Fibroblast of mammary gland (primary cell): Measurements from ENCODE around the gene RASGEF1C.
"Not testable (repeated sequence)": the region's sequence is repeated elsewhere in the genome, so short reads cannot be mapped to it uniquely, and the experiment has no call there.

ENCODE experiments used
- DNase-seq: peaks from one replicate; pipeline ENCODE4 v3.0.0-alpha.2; 2010; ENCODE audit warnings: low read depth
- H3K4me3 ChIP-seq: 2 replicates; pipeline ENCODE4 v1.5.1; 2011; ENCODE audit warnings: low read depth, mild to moderate bottlenecking, low read length, moderate library complexity; ENCODE audit not compliant: control insufficient read depth
- TF ChIP-seq, protein P1 (sequence below): conservative IDR thresholded peaks from 2 replicates; pipeline ENCODE4 v1.5.1; 2011; ENCODE audit warnings: low read depth, low read length, inconsistent platforms; ENCODE audit not compliant: control insufficient read depth, insufficient read depth

RASGEF1C gene

DNA sequence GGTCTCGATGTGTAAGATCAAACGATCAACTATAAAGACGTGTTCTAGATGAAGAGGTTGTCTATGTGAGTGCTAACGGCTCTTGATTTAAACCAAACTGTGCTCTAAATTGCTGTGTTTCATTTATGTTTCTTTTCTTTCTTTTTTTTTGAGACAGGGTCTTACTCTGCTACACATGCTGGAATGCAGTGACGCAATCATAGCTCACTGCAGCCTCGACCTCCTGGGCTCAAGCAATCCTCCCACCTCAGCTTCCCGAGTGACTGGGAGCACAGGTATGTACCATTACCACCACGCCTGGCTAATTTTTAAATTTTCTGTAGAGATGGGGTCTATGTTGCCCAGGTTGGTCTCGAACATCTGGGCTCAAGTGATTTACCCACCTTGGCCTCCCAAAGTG is 113.5 kb downstream of the RASGEF1C start:
- DNase-seq = no peak
- H3K4me3 ChIP-seq = no peak overlapping the region
- TF ChIP-seq, protein P1, sequence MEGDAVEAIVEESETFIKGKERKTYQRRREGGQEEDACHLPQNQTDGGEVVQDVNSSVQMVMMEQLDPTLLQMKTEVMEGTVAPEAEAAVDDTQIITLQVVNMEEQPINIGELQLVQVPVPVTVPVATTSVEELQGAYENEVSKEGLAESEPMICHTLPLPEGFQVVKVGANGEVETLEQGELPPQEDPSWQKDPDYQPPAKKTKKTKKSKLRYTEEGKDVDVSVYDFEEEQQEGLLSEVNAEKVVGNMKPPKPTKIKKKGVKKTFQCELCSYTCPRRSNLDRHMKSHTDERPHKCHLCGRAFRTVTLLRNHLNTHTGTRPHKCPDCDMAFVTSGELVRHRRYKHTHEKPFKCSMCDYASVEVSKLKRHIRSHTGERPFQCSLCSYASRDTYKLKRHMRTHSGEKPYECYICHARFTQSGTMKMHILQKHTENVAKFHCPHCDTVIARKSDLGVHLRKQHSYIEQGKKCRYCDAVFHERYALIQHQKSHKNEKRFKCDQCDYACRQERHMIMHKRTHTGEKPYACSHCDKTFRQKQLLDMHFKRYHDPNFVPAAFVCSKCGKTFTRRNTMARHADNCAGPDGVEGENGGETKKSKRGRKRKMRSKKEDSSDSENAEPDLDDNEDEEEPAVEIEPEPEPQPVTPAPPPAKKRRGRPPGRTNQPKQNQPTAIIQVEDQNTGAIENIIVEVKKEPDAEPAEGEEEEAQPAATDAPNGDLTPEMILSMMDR = no peak

DNA sequence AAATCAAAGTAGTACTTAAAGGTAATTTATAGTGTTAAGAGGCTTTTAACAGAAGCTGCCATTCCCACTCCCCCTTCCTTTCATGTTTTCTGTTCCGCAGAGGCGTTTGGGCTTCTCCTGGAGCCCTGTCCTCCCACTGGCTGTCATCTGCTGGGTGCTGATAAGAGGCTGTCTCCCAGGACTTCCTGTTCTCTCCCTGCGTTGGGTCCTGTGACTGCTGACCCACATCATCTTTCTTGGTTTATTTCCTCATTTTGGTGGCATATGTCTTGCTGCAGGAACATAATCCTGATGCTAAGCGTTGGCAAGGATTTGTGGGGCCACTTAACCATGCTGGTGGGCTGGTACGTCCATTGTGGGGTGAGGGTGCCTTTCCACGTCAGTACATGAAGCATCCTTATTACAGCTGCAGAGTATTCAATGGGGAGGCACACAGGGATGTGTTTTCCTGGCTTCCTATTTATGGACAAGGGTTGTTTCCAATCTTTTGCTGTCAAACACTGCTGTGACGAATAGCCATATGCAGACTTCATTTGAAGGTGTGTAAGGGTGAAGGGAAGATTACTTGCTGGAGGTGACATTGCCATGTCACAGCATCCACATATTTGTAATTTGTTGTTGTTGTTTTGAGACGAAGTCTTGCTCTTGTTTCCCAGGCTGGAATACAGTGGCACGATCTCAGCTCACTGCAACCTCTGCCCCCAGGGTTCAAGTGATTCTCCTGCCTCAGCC is 115.2 kb downstream of the RASGEF1C start:
- no peak for DNase-seq
- TF ChIP-seq, protein P1 = no peak
- H3K4me3 ChIP-seq = no peak overlapping the region

DNA sequence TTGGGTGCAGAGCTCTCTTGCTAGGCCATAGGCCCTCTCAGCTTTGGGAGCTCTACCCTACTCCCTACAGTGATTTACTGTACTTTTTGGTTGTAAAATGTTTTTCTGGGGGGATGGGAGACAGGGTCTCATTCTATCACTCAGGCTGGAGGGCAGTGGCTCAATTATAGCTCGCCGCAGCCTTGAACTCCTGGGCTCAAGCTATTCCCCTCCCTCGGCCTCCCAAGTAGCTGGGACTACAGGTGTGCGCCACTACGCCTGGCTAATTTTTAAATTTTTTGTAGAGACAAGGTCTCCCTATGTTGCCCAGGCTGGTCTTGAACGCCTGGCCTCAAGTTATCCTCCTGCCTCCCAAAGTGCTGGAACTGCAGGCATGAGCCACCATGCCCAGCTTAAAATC is 115.8 kb downstream of the RASGEF1C start:
- no peak overlapping the region for H3K4me3 ChIP-seq
- TF ChIP-seq, protein P1 = no peak
- DNase-seq = no peak

DNA sequence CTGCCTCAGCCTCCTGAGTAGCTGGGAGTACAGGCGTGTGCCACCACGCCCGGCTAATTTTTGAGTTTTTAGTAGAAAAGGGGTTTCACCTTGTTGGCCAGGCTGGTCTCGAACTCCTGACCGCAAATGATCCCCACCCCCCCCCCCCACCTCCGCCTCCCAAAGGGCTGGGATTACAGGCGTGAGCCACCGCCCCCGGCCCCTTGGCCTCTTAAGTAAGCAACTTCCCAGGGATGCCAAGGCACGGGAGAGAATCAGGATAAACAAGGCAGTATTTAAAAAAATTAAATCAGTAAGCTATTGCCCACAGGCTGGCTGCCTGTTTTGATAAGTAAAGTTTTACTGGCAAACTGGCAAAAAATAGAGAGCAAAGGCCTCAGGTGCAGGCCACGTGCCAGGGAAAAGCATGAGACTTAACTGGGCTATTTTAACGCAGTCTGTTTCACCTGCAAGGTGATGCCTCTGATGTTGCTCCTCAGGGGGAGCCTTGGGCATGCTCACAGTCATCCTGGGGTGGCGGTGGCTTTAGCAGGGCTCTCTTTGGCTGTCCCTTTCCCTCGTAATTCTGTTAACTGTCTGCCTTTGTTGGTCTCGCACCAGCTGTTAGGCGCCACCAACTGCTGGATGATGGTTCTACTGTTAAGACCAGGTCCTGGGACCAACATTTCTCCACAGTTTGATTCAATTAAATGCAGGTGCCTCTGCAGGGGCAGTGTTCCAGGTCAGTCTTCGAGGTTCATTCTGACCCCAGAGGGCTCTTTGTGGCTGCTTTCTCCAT is 118.1 kb downstream of the RASGEF1C start:
- TF ChIP-seq, protein P1 = no peak
- no peak overlapping the region for H3K4me3 ChIP-seq
- peak; percentile 17 for DNase-seq

DNA sequence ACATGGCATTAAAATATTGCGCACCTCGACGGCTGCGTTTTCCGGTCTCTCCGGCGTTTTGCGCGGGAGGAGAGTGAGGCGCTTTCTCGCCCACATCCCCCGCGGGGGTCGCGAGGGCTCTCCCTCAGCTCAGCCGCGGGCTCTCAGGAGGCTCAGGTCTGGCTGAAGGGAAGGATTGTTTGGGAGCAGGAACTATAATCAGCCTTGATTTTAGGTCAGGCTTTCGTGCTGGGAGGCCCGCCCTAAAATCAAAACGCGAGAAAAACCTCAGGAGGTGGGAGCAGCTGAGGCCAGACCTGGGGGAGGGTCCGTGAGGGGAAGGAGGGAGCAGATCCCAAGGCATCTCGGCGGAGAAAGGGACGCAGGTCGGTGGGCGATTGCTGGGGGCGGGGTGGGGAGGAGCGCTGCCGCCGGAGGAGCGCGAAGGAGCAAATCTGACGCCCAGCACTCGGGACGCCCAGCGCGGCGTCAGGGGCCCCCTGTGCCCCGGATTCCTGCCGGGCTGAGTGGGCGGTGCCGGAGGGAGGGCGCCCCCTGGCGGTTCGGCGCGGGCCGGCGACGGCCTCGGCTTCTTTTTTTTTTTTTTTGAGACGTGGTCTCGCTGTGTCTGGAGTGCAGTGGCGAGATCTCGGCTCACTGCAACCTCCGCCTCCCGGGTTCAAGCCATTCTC is 118.8 kb downstream of the RASGEF1C start:
- DNase-seq = peak; percentile 54
- TF ChIP-seq, protein P1 = peak; percentile 44
- H3K4me3 ChIP-seq = peak overlapping the region; percentile 53

DNA sequence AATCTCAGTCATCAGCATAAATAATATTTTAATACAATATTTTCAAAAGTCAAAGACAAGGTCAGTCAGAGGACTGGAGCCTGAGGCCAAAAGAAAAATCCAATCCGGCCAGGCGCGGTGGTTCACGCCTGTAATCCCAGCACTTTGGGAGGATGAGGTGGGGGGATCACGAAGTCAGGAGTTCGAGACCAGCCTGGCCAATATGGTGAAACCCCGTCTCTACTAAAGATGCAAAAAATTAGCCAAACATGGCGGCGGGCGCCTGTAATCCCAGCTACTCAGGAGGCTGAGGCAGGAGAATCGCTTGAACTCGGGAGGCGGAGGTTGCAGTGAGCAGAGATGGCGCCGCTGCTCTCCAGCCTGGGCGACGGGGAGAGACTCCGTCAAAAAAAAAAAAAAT is 119.4 kb downstream of the RASGEF1C start:
- not testable (repeated sequence) for DNase-seq
- peak overlapping the region; percentile 53 for H3K4me3 ChIP-seq

DNA sequence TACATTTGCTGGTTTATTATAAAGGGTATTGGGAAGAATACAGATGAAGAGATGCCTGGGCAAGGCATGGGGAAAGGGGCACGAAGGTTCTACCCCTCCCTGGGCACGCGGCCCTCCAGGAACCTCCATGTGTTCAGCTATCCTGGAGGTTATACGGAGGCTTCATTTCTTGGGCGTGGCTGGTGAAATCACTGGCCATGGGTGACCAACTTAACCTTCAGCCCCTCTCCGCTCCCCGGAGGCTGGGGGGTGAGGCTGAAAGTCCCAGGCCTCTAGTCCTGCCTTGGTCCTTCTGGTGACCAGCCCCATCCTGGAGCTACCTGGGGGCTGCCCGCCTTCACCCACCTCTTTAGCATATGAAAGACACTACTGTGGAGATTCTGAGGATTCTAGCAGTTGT is 120.5 kb downstream of the RASGEF1C start:
- DNase-seq = no peak
- H3K4me3 ChIP-seq = no peak overlapping the region
- TF ChIP-seq, protein P1 = no peak
